NCI-H82 treated with DMSO at 0.1 percent for 48 hours (cell line): ENCODE results near the gene OR2D2.
"Not testable (repeated sequence)": the region's sequence is repeated elsewhere in the genome, so short reads cannot be mapped to it uniquely, and the experiment has no call there.

Source experiments
- DNase-seq: peaks from one replicate; lab custom pipeline; 2025; ENCODE audit not compliant: unreplicated experiment; lab: John Stamatoyannopoulos, UW

The OR2D2 gene

GRCh38 chr11:6887711-6888110, 4.6 kb downstream of the OR2D2 start:
- not testable (repeated sequence) for DNase-seq

GRCh38 chr11:6882751-6883150, 9.5 kb downstream of the OR2D2 start:
- no peak for DNase-seq

GRCh38 chr11:6876914-6877313, 15.4 kb downstream of the OR2D2 start:
- DNase-seq, result no peak

GRCh38 chr11:6876325-6876724, 16.0 kb downstream of the OR2D2 start, which contains the start of gene OR10A4:
Gene OR10A4 (plus strand): TSS chr11:6876625. CDS start chr11:6876648, 23 bp downstream.
- no peak for DNase-seq

GRCh38 chr11:6875761-6876160, 16.5 kb downstream of the OR2D2 start:
- DNase-seq, result no peak

GRCh38 chr11:6871278-6871677, 21.0 kb downstream of the OR2D2 start:
- DNase-seq, result no peak

- DNase-seq, result no peak
Observed at GRCh38 chr11:6864438-6864837, 27.9 kb downstream of the OR2D2 start.

- DNase-seq, result no peak
Observed at GRCh38 chr11:6862961-6863360, 29.3 kb downstream of the OR2D2 start, which contains the start of gene OR10A2. Gene OR10A2 (plus strand): TSS chr11:6863057. CDS start chr11:6869755, 6,698 bp downstream.

GRCh38 chr11:6856871-6857270, 35.4 kb downstream of the OR2D2 start:
- no peak for DNase-seq

GRCh38 chr11:6855971-6856541, 36.2 kb downstream of the OR2D2 start:
- no peak for DNase-seq

GRCh38 chr11:6854801-6855200, 37.5 kb downstream of the OR2D2 start:
- not testable (repeated sequence) for DNase-seq

GRCh38 chr11:6850526-6850925, 41.8 kb downstream of the OR2D2 start:
- DNase-seq, result no peak

- DNase-seq, result no peak
Observed at GRCh38 chr11:6845383-6845782, 46.9 kb downstream of the OR2D2 start, which contains the start of gene OR10A5. Gene OR10A5 (plus strand): TSS chr11:6845683. CDS start chr11:6845683, 0 bp downstream.

- no peak for DNase-seq
Observed at GRCh38 chr11:6844356-6844755, 47.9 kb downstream of the OR2D2 start.

GRCh38 chr11:6843670-6844069, 48.6 kb downstream of the OR2D2 start:
- no peak for DNase-seq

- DNase-seq, result no peak
Observed at GRCh38 chr11:6841694-6842093, 50.6 kb downstream of the OR2D2 start.
